HL-60/S4 treated with phorbol 12-myristate 13-acetate at 8.2 ng/mL for 4 days and 3 days (cell line): ENCODE measurements around the gene ZNF669.
"Not testable (repeated sequence)": the region's sequence is repeated elsewhere in the genome, so short reads cannot be mapped to it uniquely, and the experiment has no call there.

Source experiments
- in situ Hi-C: fragments of 300-500 bp; cut with MboI; formaldehyde crosslinking; loops from 2 replicates; pipeline ENCODE4 v1.15.0; 2022; ENCODE audit warnings: low sequenced_read_pairs

ZNF669 gene

DNA sequence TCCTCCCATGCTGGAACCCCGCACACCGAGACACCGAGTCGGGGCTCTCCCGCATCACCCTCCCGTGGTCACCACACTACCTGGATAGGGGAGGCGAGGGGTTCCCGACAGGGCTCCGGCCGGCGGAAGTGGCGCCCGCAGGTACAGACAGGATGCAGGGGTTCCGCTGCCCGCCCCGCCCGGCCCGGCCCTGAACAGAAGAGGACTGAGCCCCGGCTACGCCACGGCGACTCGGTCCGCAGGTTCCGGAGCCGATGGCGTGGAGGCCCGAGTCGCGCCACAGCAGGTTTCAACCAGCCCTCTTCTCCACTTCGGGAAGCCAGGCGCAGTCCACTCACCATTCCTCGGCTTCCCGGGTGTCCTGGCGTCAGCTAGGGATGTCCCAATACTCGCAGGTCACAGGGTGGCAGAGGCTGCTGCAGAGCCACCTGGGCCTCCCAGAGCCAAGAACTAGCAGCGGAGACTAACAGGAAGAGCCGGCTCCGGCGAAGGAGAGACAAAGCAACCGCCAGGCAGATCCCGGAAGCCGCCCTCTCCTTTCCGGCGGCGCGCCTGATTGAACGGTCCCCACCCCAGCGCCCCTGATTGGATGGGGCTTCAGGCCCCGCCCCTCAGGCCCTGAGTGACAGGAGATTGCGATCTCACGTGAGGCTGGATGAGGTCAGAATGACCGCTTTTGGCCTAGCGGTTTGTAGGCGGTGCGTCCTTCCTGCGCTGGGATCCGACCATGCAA lies at the start of gene ZNF669:
ZNF669 (minus strand) TSS at position 498 of the 733 bp plus-strand sequence; CDS start at position 341, 157 bp downstream.
- in situ Hi-C loops = no loop called here

- in situ Hi-C loops = no loop called here
Measured at GRCh38 chr1:247147781-247148180, 43.6 kb upstream of the ZNF669 start.

DNA sequence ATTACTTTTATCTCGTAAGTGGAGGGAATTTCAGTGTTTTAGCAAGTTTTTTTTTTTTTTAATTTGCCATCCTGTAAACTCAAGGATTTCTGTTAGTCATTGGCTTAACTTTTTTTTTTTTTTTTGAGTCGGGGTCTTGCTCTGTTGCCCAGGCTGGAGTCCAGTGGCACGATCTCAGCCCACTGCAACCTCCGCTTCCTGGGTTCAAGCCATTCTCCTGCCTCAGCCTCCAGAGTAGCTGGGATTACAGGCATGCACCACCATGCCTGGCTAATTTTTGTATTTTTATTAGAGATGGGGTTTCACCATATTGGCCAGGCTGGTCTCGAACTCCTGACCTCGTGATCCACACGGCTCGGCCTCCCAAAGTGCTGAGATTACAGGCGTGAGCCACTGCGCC lies 43.0 kb upstream of the ZNF669 start:
- in situ Hi-C loops = not testable (repeated sequence)

DNA sequence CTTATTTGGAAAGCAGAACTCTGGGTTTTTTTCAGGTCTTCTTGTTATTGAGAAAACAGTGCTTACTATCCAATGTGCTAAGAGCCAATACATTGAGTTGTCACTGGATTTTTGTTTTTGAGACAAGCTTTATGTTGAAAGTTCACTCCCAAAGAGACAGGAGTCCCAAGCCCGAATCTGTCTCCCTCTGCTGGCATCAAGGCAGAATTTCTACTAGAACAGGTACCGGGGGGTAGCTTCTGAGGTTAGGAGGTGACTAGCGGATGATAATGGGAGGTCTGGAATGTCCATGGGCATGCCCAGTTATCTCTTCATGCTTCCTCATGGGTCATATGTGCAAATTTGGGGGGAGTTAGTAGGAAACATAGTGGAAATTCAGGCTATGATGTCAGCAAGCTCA lies 42.5 kb upstream of the ZNF669 start:
- in situ Hi-C loops = no loop called here

DNA sequence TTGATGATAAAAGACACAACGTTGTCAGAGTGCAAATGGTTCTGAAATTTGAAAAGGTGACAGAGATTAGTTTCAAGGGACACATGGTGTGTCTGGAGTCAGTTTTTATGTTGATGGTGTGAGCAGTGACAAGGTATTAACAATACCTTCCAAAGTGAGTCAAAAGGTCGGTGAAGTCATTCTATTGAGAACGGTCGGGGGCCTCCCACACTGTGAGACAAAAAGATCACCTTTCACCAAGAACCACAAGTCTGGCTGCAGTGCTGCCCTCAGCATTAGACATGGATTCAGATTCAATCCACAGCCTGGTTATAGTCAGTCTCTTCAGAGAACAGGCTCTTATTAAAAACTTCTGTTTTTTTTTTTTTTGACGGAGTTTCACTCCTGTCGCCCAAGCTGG lies 41.1 kb upstream of the ZNF669 start:
- in situ Hi-C loops = no loop called here

DNA sequence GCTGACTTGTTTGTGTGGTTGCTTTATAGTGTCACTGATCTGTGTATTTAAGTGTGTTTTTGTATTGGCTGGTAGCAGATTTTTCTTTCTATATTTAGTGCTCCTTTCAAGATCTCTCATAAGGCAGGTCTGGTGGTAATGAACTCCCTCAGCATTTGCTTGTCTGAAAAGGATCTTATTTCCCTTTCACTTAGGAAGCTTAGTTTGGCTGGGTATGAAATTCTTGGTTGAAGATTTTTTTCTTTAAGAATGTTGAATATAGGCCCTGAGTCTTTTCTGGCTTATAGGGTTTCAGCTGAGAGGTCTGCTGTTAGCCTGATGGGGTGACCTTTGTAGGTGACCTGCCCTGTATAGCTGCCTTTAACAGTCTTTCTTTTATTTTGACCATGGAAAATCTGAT lies 35.4 kb upstream of the ZNF669 start:
- in situ Hi-C loops = not testable (repeated sequence)

- in situ Hi-C loops = no loop called here
Measured at GRCh38 chr1:247131236-247131635, 27.1 kb upstream of the ZNF669 start.

- in situ Hi-C loops = not testable (repeated sequence)
Measured at GRCh38 chr1:247127519-247128282, 23.5 kb upstream of the ZNF669 start.

- in situ Hi-C loops = not testable (repeated sequence)
Measured at GRCh38 chr1:247126601-247127000, 22.4 kb upstream of the ZNF669 start.

- in situ Hi-C loops = not testable (repeated sequence)
Measured at GRCh38 chr1:247126166-247126565, 22.0 kb upstream of the ZNF669 start.

DNA sequence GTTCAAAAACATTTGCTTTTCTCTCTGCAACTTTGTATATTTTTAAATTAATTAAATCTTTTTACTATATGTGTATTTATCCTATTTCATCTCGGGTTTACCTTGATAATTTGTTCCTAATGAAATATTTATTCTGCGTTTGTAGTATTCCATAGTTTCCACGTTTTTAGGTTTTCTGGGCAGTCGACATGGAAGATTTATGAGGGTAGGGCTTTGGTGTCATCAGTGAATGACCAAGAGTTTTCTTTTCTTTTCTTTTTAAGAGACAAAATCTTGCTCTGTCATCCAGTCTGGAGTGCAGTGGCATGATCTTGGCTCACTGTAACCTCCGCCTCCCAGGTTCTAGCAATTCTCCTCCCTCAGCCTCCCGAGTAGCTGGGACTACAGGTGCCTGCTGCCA lies 17.2 kb upstream of the ZNF669 start:
- in situ Hi-C loops = no loop called here

- in situ Hi-C loops = not testable (repeated sequence)
Measured at GRCh38 chr1:247120408-247120668, 16.2 kb upstream of the ZNF669 start.

- in situ Hi-C loops = no loop called here
Measured at GRCh38 chr1:247119600-247120407, 15.6 kb upstream of the ZNF669 start.

DNA sequence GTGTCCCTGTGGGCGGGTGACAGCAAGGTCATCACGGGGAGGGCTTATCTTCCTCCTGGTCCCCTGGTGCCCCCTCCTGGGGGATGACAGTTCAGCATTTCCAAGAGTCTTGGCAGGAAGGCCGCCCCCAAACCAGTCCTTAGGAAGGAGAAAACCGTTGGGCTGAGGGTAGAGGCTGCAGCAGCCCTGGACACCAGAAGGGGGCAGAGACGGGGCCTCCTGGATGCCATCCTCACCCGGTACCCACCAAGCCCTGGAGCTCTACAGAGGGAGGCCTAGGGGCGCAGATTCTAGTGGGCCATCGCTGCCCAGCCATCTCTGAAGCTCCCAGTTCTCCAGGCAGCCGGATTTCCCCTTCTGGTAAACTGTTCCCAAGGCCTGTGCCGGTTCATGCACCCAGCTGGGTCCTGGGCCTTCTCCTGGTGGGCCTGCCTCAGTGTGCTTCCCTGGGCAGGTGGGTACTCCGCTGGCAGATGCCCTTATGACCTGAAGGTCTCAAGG lies 14.8 kb upstream of the ZNF669 start:
- in situ Hi-C loops = no loop called here

DNA sequence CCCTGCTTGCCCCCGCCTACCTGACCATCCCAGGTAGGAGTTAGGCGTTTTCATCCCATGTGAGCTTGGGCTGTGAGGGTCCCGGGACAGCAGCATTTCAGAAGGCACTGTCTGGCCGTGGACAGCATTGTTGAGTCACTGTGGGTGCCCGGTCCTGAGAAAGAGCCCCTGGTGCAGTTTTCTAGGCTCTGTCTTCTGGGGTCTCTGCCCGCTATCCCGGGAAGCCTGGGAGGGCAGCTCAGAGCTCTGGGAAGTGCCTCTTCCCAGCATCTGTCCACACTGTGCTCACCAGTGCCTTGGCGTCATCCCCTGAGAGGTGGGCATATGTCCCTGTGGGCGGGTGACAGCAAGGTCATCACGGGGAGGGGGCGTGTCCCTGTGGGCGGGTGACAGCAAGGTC lies 11.4 kb upstream of the ZNF669 start:
- in situ Hi-C loops = no loop called here

DNA sequence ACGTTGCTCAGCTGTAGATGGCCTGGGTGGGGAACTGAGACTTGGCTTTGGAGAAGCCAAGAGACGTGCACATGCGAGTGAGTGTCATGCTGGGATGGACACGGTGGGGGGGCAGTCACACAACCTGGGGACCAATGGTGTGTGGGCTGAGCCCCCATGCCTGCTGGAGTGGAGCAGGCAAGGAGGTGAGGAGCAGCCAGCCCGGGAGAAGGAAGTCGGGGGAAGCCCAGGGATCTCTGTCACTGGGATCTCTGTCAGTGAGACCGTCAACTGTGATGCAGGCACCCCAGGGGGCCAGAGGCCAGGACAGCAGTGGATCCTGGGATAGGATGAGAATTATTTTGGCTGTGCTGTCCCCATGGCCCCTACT lies 11.0 kb upstream of the ZNF669 start:
- in situ Hi-C loops = no loop called here

GRCh38 chr1:247114351-247115140 lies 10.4 kb upstream of the ZNF669 start:
- in situ Hi-C loops = no loop called here

GRCh38 chr1:247113733-247114271 lies 9.6 kb upstream of the ZNF669 start:
- in situ Hi-C loops = no loop called here

GRCh38 chr1:247113094-247113497 lies 8.9 kb upstream of the ZNF669 start:
- in situ Hi-C loops = no loop called here

DNA sequence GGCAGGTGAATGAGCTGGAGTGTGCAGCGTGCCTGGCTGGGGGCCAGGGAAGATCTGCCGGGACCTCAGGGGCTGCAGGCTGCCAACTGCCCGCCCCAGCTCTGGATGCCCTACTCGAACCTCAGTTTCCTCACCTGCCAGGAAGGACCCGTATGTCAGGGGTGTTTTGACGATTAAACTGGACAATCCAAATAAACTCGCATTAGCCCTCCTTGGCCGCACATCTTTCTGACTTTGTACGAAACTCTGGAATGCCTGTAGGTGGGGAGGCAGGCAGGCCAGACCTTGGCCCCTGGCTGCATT lies 8.3 kb upstream of the ZNF669 start:
- in situ Hi-C loops = no loop called here
